Measurements from ENCODE around the gene MYCBP. TPM values are rescaled to one million over a fixed set of nuclear protein-coding genes. Genes with fewer than 3 reads are reported as not detected.

MYCBP gene
- total and polyA plus RNA-seq, 8 donors, result 6.1 to 16.1 (median 9.6) TPM

DNA sequence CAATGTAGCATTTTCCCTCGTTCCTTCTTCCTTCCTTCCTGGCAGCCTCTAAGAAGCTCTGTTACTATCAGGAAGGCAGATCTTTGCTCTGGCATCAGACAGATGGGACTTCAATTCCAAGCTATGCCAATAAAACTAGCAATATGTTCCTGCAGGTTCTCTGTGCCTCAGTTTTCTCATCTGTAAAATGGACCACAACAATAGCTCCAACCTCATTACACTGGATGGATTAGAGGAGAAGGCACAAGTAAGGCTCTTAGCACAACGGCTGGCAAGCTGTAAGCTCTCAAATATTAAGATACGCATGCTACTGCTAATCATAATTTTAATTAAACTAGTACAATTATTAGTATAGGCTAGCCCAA lies 40.8 kb downstream of the MYCBP start:
- intact Hi-C loops (cut with DNase I), result loop anchor here in 1 of 3 donors (5.0 kb wide), 1 partner anchor 805 kb away; no protein-coding TSS in a partner anchor
- ATAC-seq, result no peak
- H3K4me1 ChIP-seq, result no peaks in the 10 kb centered on the region
- TF ChIP-seq, protein P1, sequence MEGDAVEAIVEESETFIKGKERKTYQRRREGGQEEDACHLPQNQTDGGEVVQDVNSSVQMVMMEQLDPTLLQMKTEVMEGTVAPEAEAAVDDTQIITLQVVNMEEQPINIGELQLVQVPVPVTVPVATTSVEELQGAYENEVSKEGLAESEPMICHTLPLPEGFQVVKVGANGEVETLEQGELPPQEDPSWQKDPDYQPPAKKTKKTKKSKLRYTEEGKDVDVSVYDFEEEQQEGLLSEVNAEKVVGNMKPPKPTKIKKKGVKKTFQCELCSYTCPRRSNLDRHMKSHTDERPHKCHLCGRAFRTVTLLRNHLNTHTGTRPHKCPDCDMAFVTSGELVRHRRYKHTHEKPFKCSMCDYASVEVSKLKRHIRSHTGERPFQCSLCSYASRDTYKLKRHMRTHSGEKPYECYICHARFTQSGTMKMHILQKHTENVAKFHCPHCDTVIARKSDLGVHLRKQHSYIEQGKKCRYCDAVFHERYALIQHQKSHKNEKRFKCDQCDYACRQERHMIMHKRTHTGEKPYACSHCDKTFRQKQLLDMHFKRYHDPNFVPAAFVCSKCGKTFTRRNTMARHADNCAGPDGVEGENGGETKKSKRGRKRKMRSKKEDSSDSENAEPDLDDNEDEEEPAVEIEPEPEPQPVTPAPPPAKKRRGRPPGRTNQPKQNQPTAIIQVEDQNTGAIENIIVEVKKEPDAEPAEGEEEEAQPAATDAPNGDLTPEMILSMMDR (IDR thresholded peaks at IDR 0.05), result no peak
- no peaks in the 10 kb centered on the region for H3K9me3 ChIP-seq
- H3K4me3 ChIP-seq, result no peak overlapping the region
- H3K27ac ChIP-seq, result no peak overlapping the region
- 66 to 79% methylated on average over 3 of the region's 3 CpGs for WGBS, 2 donors
- no peak for FAIRE-seq
- H3K27me3 ChIP-seq, result peaks cover 0 to 7% (median 0%) of the 10 kb centered on the region in 4 donors
- no peaks in the 10 kb centered on the region for H3K36me3 ChIP-seq
- DNase-seq, result no peak

DNA sequence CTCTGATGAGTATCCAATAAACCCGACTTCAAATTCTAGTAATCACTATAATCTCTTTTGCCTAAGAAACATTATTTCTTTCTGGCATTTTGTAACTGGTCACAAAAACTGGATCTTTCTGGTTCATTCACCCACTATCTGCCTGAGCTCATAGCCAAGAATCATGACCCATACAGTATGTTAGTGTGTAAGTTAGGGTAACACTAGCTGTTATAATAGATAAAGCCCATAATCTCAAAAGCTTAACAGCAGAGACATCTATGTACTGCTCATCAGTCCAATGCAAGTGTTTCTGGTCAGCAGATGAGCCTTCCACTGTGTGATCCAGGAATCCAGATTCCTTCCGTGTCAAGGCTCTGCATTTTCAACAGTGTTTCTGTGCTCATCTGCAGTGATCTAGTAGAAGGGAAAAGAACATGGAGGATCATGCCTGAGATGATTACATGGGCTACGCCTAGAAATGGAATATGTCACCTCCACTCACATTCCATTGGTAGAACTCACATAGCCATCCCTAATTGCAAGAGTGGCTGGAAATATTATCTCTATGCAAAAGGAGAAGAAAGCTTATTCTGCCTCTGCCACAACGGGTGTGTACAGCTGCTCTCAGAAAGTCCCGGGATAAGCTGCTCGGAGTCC lies 41.3 kb downstream of the MYCBP start:
- WGBS, 2 donors, result 60 to 77% methylated on average over 6 of the region's 6 CpGs

DNA sequence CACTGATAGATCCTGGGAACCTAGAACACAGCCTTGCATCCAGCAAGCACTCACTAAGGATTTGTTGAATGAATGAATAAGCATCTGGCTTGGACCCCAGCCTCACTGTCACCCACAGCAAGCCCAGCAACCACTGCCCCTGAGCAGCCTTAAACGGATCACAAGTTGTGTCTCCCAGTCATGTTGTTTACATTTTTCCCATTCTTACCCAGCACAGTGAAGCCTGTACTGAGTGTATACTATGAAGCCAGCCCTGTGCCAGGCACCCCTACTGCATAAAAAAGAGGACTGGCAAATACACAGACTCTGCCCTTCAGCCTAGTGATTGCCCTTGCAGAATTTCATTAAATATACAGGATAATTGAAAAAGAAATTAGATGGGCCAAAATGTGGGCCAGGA lies 43.8 kb downstream of the MYCBP start:
- no peak for DNase-seq
- Histone ChIP-seq H3K27me3 (peaks cover 0 to 7% (median 3%) of the 10 kb centered on the region in 4 donors), H3K36me3 (no peaks in the 10 kb centered on the region), H3K27ac (no peak overlapping the region), H3K4me1 (no peaks in the 10 kb centered on the region), H3K9me3 (no peaks in the 10 kb centered on the region), H3K4me3 (no peak overlapping the region)
- TF ChIP-seq, protein P1 (IDR thresholded peaks at IDR 0.05), result no peak
- 10 to 12% methylated on average over 1 of the region's 1 CpG for WGBS, 2 donors
- FAIRE-seq, result no peak
- ATAC-seq, result no peak
- intact Hi-C loops (cut with DNase I), result loop anchor here in 1 of 3 donors (10.0 kb wide), 1 partner anchor 795 kb away; no protein-coding TSS in a partner anchor

More for the DNA sequence above, 41.3 kb downstream of the MYCBP start:
- DNase-seq (no peak), FAIRE-seq (no peak), ATAC-seq (no peak)
- TF ChIP-seq, protein P1 (IDR thresholded peaks at IDR 0.05), result no peak
- no peaks in the 10 kb centered on the region for H3K9me3 ChIP-seq
- H3K4me1 ChIP-seq, result no peaks in the 10 kb centered on the region
- H3K27me3 ChIP-seq, result peaks cover 0 to 7% (median 0%) of the 10 kb centered on the region in 4 donors
- intact Hi-C loops (cut with DNase I), result loop anchor here in 1 of 3 donors (5.0 kb wide), 1 partner anchor 805 kb away; no protein-coding TSS in a partner anchor
- H3K27ac ChIP-seq, result no peak overlapping the region
- no peak overlapping the region for H3K4me3 ChIP-seq
- no peaks in the 10 kb centered on the region for H3K36me3 ChIP-seq

DNA sequence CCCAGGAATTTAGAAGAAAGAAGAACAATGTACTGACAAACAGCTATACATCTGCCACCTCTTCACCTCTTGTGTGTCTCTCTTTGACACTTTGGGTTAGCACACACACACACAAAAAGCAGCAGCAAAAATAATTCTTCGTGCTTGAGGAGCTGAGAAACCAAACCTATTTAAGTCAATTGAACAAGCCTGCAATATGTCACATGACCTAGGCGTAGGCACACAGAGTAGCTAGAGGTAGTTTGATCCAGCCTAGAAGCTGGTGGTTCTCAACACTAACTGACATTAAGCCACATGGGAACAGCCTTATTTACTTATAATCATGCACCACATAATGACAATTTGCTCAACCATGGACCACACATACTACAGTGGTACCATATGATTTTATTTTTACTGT lies 45.8 kb downstream of the MYCBP start:
- 50 to 57% methylated on average over 2 of the region's 2 CpGs for WGBS, 2 donors
- ATAC-seq (no peak), FAIRE-seq (no peak), DNase-seq (no peak)
- Histone ChIP-seq H3K9me3 (no peaks in the 10 kb centered on the region), H3K27me3 (peaks cover 0 to 7% (median 3%) of the 10 kb centered on the region in 4 donors), H3K4me3 (no peak overlapping the region), H3K36me3 (no peaks in the 10 kb centered on the region), H3K4me1 (no peaks in the 10 kb centered on the region), H3K27ac (no peak overlapping the region)
- intact Hi-C loops (cut with DNase I), result loop anchor here in 1 of 3 donors (10.0 kb wide), 1 partner anchor 793 kb away; no protein-coding TSS in a partner anchor
- TF ChIP-seq, protein P1 (IDR thresholded peaks at IDR 0.05), result no peak

DNA sequence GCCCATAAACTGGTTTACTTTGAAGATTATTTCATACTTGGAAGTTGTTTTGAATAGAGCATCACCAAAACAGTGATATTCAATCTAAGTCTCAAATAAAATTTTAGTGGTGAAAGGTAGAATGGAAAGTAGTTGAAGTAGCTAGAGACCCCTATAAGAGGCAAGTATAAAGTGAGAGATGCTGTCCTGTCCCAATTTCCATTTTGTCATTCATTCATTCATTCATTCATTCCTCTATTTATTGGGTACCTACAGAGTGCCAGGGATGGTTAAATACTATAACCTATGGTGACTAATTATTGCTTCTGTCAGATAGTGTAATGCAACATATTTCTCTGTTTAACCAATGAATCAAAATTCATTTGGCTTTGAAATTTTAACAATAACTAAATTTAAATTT lies 46.3 kb downstream of the MYCBP start:
- no peak for FAIRE-seq
- Histone ChIP-seq H3K27me3 (peaks cover 0 to 7% (median 3%) of the 10 kb centered on the region in 4 donors), H3K9me3 (no peaks in the 10 kb centered on the region), H3K27ac (no peak overlapping the region), H3K4me1 (no peaks in the 10 kb centered on the region), H3K4me3 (no peak overlapping the region), H3K36me3 (no peaks in the 10 kb centered on the region)
- intact Hi-C loops (cut with DNase I), result loop anchor here in 1 of 3 donors (10.0 kb wide), 1 partner anchor 792 kb away; no protein-coding TSS in a partner anchor
- DNase-seq, result no peak
- TF ChIP-seq, protein P1 (IDR thresholded peaks at IDR 0.05), result no peak
- no peak for ATAC-seq
